ENCODE data around the gene P4HTM.

The P4HTM gene

GRCh38 chr3:49015765-49016164 lies 25.7 kb downstream of the P4HTM start:
- H3K27me3 ChIP-seq, result no peaks in the 10 kb centered on the region
- TF ChIP-seq CTCF (IDR thresholded peaks at IDR 0.05; ENCODE audit: low read depth, low read length), result no peak
- H3K4me1 ChIP-seq, result no peaks in the 10 kb centered on the region
- DNase-seq, result no peak
- H3K36me3 ChIP-seq, result peaks cover 31% of the 10 kb centered on the region
- H3K4me3 ChIP-seq (ENCODE audit: low read depth, low read length), result no peak overlapping the region
- no peaks in the 10 kb centered on the region for H3K9me3 ChIP-seq

- Histone ChIP-seq H3K4me1 (no peaks in the 10 kb centered on the region), H3K4me3 (ENCODE audit: low read depth, low read length) (no peak overlapping the region), H3K36me3 (peaks cover 31% of the 10 kb centered on the region), H3K27me3 (no peaks in the 10 kb centered on the region), H3K9me3 (no peaks in the 10 kb centered on the region)
- TF ChIP-seq CTCF (IDR thresholded peaks at IDR 0.05; ENCODE audit: low read depth, low read length), result no peak
- DNase-seq, result no peak
Measured at GRCh38 chr3:49016414-49017228, 26.6 kb downstream of the P4HTM start.

GRCh38 chr3:49017229-49017970 lies 27.4 kb downstream of the P4HTM start:
- Histone ChIP-seq H3K4me3 (ENCODE audit: low read depth, low read length) (peak overlapping the region; percentile 70), H3K27me3 (no peaks in the 10 kb centered on the region), H3K36me3 (peaks cover 23% of the 10 kb centered on the region), H3K4me1 (no peaks in the 10 kb centered on the region), H3K9me3 (no peaks in the 10 kb centered on the region)
- no peak for DNase-seq
- TF ChIP-seq CTCF (IDR thresholded peaks at IDR 0.05; ENCODE audit: low read depth, low read length), result no peak

GRCh38 chr3:49017971-49018706 lies 28.1 kb downstream of the P4HTM start, which contains the start of gene DALRD3:
DALRD3 (minus strand) TSS chr3:49018580; CDS start chr3:49018564, 16 bp downstream.
- peak; percentile 50 for DNase-seq
- no peaks in the 10 kb centered on the region for H3K27me3 ChIP-seq
- no peak for TF ChIP-seq CTCF (IDR thresholded peaks at IDR 0.05; ENCODE audit: low read depth, low read length)
- no peaks in the 10 kb centered on the region for H3K4me1 ChIP-seq
- peaks cover 24% of the 10 kb centered on the region for H3K36me3 ChIP-seq
- H3K9me3 ChIP-seq, result no peaks in the 10 kb centered on the region
- peak within 1 kb of the TSS; percentile 70 for H3K4me3 ChIP-seq (ENCODE audit: low read depth, low read length)

- H3K4me1 ChIP-seq, result no peaks in the 10 kb centered on the region
- no peaks in the 10 kb centered on the region for H3K9me3 ChIP-seq
- peaks cover 20% of the 10 kb centered on the region for H3K36me3 ChIP-seq
- no peak for TF ChIP-seq CTCF (IDR thresholded peaks at IDR 0.05; ENCODE audit: low read depth, low read length)
- H3K27me3 ChIP-seq, result no peaks in the 10 kb centered on the region
- H3K4me3 ChIP-seq (ENCODE audit: low read depth, low read length), result peak overlapping the region; percentile 70
- DNase-seq, result no peak
Measured at GRCh38 chr3:49018707-49019006, 28.6 kb downstream of the P4HTM start.

Measured in BE2C (cell line).